ENCODE results near the gene TUBB3.

DNA sequence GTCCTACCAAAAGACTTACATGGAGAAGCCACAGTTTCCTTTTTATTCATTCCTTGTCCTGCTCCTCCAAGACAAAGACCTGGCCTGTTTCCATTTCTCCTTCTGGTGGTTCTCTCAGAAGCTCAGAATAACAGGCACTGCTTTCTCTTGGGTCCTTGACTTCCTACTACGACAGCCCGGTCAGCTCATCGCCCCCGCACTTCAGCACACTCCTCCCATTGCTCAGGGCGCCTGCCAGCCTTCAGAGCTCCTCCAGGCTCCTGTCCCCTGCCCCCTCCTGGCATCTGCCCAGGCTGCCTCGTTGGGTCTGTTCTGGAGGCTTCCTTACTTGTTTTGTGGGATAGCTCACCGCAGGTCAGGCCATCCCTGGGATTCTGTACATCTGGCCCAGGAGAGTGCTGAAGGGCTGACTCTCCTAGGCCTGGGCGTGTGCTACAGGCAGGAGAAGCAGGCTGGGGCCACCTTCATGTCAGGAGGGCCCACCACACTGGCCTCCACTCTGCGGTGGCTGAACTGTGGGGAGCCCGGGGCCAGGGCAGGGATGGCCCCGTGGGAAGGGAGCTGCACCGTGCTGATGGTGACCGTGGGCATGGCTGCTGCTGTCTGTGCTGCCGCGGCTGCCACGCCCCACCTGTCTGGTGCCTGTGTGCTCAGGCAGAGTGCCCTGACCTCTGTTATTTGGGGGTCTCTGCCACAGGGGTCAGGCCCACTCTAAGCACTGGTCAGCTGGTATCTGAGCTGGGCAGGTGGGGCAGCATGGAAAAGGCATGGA, 32.1 kb upstream of the TUBB3 start:
- TF ChIP-seq CTCF (IDR thresholded peaks at IDR 0.05) (no peak), POLR2A (IDR thresholded peaks at IDR 0.05) (no peak), POLR2AphosphoS5 (IDR thresholded peaks at IDR 0.05) (no peak)

Measured in stomach (tissue), 4 donors.